OCI-LY7 (cell line): ENCODE results near the gene C10orf88.

ENCODE experiments used
- CTCF ChIP-seq: fragments of 200-600 bp; sonication (generic); conservative IDR thresholded peaks from 2 replicates; pipeline ENCODE4 v1.5.1; 2014; ENCODE audit warnings: mild to moderate bottlenecking, antibody characterized with exemption, low read length, moderate library complexity, mixed read lengths
- EZH2phosphoT487 ChIP-seq: fragments of 200-600 bp; sonication (generic); IDR thresholded peaks from 2 replicates; pipeline ENCODE4 v1.6.1; 2018; ENCODE audit warnings: low read depth, borderline replicate concordance, mild to moderate bottlenecking, mixed run types, antibody characterized with exemption, low read length, moderate library complexity, mixed read lengths

- TF ChIP-seq EZH2phosphoT487 (no peak), CTCF (no peak)
Measured at GRCh38 chr10:122915700-122916099, 38.3 kb downstream of the C10orf88 start.
